Activated naive CD8-positive, alpha-beta T cell treated with anti-CD3 and anti-CD28 coated beads for 36 hours (primary cell): Measurements from ENCODE around the gene ESRRB. TPM values are rescaled to one million over a fixed set of nuclear protein-coding genes. Genes with fewer than 3 reads are reported as not detected.

ENCODE experiments used
- DNase-seq: peaks from one replicate; pipeline ENCODE4 v3.0.0; 2021
- H3K27ac Mint-ChIP-seq: one replicate; pipeline ENCODE4 v1.8.0; 2022; ENCODE audit warnings: mild to moderate bottlenecking, moderate library complexity, mixed read lengths
- H3K27me3 Mint-ChIP-seq: one replicate; pipeline ENCODE4 v1.8.0; 2022; ENCODE audit warnings: mild to moderate bottlenecking, mixed read lengths
- H3K36me3 Mint-ChIP-seq: one replicate; pipeline ENCODE4 v1.8.0; 2021; ENCODE audit warnings: mild to moderate bottlenecking, mixed read lengths
- H3K4me1 Mint-ChIP-seq: one replicate; pipeline ENCODE4 v1.8.0; 2021; ENCODE audit warnings: mixed read lengths
- H3K4me3 Mint-ChIP-seq: one replicate; pipeline ENCODE4 v1.8.0; 2022; ENCODE audit warnings: mild to moderate bottlenecking, moderate library complexity, mixed read lengths
- H3K9me3 Mint-ChIP-seq: one replicate; pipeline ENCODE4 v1.8.0; 2022; ENCODE audit warnings: mixed read lengths
- total RNA-seq, 2 experiments: library from RNA; stranded (reverse); gene quantifications; one replicate each; pipeline ENCODE4 v1.2.3, GENCODE V29; 2021

Gene ESRRB
- total RNA-seq, 2 experiments from 2014 or later, result not detected

DNA sequence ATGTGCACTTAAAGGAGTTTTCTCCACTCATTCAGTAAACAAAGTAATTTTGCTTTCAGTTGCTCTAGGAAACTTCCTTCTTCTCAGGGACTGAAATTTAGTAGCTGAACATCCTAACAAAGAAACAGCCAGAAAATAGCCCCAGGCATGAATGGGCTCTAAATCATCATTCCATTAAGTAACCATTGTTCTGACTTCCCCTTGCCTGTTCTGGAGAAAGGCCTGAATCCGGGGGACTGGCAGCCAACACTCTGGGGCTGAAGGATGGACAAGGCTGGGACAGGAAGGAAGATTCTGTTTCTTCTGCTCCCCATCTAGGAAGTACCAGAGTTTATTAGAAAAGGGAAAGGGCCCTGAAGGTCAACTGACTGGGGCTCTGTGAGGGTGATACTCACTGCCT, 104.5 kb downstream of the ESRRB start:
- Mint-ChIP-seq H3K27me3 (no peaks in the 10 kb centered on the region), H3K36me3 (no peaks in the 10 kb centered on the region), H3K4me3 (no peak overlapping the region), H3K27ac (no peak overlapping the region), H3K9me3 (no peaks in the 10 kb centered on the region), H3K4me1 (no peaks in the 10 kb centered on the region)
- no peak for DNase-seq

DNA sequence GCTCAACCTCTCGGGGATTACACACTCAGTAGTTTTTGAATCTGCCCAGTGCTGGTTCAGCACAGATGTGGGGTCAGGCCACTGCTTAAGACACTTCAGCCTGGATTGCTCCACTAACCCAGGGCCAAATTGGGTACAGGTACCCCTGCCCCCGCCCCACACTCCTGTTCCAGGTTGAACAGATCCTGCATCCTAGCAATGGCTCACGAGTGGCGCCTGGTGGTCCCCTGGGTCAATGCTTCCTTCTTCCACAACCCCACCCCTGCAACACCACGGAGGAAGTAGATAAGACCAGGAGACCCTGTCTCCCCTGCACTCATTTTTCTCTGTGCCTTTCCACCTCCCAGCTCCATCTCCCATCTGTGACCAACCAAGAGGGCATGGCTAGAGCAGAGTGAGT, 108.4 kb downstream of the ESRRB start:
- H3K9me3 Mint-ChIP-seq, result no peaks in the 10 kb centered on the region

DNA sequence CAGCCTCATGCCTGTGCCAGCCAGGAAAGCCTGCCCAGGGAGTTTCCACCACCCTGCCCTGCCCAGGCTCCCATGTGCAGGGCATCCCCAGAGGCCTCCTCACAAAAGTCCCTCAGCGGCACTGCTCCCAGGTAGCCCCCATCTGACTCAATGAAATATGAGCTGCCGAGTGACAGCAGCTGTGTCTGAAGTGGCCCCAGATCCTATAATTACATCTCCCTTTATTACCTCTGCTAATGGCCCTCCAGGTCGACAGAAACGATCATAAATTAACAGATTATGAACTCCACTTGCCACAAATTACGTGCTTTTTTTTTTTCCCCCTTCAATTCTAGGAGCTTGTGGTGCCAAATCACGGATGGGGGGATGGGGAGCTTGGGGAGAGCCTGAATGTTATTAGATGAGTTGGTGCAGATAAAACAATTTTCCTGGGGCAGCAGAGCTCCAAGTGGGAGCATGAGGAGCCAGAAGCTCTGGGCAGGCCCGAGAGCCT, 110.4 kb downstream of the ESRRB start:
- Mint-ChIP-seq H3K9me3 (no peaks in the 10 kb centered on the region), H3K27ac (no peak overlapping the region), H3K4me3 (no peak overlapping the region), H3K4me1 (no peaks in the 10 kb centered on the region), H3K36me3 (no peaks in the 10 kb centered on the region), H3K27me3 (no peaks in the 10 kb centered on the region)
- no peak for DNase-seq

More for the DNA sequence above, 108.4 kb downstream of the ESRRB start:
- Mint-ChIP-seq H3K27me3 (no peaks in the 10 kb centered on the region), H3K36me3 (no peaks in the 10 kb centered on the region), H3K27ac (no peak overlapping the region), H3K4me1 (no peaks in the 10 kb centered on the region), H3K4me3 (no peak overlapping the region)
- DNase-seq, result no peak

DNA sequence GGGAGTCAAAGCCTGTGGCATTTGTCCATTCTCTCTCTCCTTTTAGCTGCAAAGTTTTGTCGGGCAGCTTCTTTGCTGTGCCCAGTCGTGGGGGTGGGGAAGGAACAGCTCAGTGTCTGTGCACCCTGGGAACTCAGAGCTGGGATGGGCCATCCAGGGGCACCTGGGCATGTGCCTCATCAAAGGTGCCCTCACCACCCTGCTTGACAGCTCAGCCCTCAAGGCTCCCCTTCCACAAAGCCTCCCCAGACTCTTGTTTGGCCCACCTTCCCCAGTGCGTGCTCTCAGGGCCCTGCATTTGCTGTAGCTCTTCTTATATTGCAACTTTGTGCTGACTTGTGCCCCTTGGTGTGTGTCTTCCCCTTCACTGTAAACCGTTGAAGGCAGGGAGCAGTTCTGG, 112.6 kb downstream of the ESRRB start:
- no peak overlapping the region for H3K27ac Mint-ChIP-seq
- H3K9me3 Mint-ChIP-seq, result no peaks in the 10 kb centered on the region
- no peak overlapping the region for H3K4me3 Mint-ChIP-seq
- H3K36me3 Mint-ChIP-seq, result no peaks in the 10 kb centered on the region
- no peaks in the 10 kb centered on the region for H3K4me1 Mint-ChIP-seq
- no peak for DNase-seq
- H3K27me3 Mint-ChIP-seq, result no peaks in the 10 kb centered on the region

DNA sequence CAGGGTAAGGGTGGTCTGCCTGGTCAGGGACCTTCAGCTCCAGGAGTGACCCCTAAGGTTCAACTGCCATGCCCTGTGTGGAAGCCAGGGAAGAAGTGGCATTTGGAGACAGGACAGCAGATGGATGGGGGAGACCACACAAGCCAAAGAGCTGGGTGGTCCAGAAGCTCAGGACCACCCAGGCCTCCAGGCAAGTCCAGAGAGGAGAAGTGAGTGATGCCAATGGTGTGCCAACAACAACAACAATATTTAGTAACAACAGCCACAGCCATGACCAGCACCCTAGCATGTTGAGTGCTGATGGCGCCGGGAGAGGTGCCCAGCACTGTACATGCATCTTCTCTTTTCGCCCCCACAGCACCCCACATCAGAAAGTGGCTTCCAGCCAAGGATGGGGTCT, 113.7 kb downstream of the ESRRB start:
- no peaks in the 10 kb centered on the region for H3K9me3 Mint-ChIP-seq

DNA sequence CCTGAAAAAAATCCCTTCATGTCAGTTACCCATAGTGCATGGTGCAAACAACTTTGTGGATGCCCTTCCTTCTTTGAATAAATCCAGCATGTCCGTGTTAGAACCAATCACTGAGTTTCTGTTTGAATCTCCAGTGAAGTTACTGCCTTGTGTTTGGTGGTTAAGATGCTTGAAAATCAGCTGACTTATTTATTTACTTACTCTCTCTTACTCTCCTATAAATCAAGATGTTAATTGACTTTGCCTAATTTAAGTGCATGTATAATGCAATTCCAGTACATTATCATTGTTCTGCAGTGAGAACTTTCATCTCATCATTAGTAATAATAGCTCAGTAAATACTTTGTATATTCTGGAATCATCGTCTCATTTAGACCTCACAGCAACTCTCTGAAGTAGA, 114.2 kb downstream of the ESRRB start:
- DNase-seq, result no peak
- Mint-ChIP-seq H3K36me3 (no peaks in the 10 kb centered on the region), H3K9me3 (no peaks in the 10 kb centered on the region), H3K4me3 (no peak overlapping the region), H3K27me3 (no peaks in the 10 kb centered on the region), H3K4me1 (no peaks in the 10 kb centered on the region), H3K27ac (no peak overlapping the region)

More for the DNA sequence above, 113.7 kb downstream of the ESRRB start:
- H3K27me3 Mint-ChIP-seq, result no peaks in the 10 kb centered on the region
- H3K27ac Mint-ChIP-seq, result no peak overlapping the region
- no peak for DNase-seq
- no peaks in the 10 kb centered on the region for H3K4me1 Mint-ChIP-seq
- H3K36me3 Mint-ChIP-seq, result no peaks in the 10 kb centered on the region
- H3K4me3 Mint-ChIP-seq, result no peak overlapping the region

DNA sequence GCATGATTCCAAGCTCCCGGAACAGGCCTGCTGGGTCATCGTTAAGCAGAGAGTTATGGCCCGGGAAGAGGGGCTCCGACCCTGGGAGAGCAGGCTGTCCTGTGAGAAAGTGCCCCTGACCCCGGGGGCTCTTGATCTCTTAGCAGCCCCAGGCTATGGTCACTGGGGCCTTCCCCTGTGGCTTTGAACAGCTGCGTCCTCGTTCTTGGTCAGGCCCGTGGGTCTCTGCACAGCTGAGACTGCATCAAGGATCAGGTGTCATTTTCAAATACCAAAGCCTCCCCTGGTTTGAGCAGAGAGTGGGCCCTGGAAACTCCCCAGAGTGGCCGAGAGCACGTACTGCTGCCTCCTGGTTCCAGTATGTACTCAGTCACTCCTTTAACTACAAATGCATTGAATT, 114.8 kb downstream of the ESRRB start:
- no peak overlapping the region for H3K27ac Mint-ChIP-seq
- H3K36me3 Mint-ChIP-seq, result no peaks in the 10 kb centered on the region
- no peaks in the 10 kb centered on the region for H3K4me1 Mint-ChIP-seq
- no peak for DNase-seq
- H3K4me3 Mint-ChIP-seq, result no peak overlapping the region
- no peaks in the 10 kb centered on the region for H3K27me3 Mint-ChIP-seq
- H3K9me3 Mint-ChIP-seq, result no peaks in the 10 kb centered on the region

DNA sequence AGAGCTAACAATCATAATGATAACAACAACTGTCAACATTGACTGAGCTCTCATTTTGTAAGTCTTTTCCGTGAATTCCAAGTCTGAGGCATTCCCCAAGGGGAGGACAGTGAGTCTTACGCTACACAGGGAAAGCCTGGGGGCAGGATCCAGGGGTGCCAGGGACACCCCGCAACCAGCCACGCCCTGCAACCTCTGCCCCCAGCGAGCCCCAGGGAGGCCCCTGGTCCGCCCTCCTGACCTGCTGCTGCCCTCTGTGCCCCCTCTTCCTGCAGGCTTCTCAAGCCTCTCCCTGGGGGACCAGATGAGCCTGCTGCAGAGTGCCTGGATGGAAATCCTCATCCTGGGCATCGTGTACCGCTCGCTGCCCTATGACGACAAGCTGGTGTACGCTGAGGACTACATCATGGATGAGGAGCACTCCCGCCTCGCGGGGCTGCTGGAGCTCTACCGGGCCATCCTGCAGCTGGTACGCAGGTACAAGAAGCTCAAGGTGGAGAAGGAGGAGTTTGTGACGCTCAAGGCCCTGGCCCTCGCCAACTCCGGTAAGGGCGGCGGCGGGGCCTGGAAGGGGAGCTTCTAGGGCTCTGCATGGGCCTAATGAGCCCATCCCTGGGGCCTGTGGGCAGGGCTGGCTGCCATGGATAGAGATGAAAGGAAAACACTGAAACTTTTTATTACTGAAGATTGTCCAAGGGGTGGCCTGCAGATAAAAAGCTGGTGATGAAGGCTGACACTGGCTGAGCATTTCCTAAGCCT, 115.4 kb downstream of the ESRRB start:
- H3K27me3 Mint-ChIP-seq, result no peaks in the 10 kb centered on the region
- no peak overlapping the region for H3K4me3 Mint-ChIP-seq
- H3K9me3 Mint-ChIP-seq, result no peaks in the 10 kb centered on the region
- DNase-seq, result no peak
- peak overlapping the region; percentile 12 for H3K27ac Mint-ChIP-seq
- H3K36me3 Mint-ChIP-seq, result no peaks in the 10 kb centered on the region
- H3K4me1 Mint-ChIP-seq, result no peaks in the 10 kb centered on the region

DNA sequence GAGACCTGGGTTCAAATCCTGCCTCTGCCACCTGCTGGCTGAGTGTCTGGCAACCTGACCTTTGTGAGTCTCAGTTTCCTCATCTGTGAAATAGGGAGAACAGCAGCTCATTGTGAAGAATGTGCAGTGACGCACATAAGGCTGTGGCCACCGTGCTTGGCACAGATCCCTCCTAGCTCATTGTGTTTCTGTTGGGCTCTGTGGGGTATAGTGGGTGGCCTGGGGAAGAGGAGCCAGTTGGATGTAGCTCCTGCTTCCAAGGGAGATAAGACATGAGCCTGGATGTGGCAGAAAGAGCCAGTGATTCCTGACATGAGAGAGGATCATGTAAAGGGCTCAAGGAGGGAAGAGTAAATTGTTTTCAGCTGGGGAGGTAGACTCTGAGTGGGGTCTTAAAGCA, 120.0 kb downstream of the ESRRB start:
- Mint-ChIP-seq H3K36me3 (no peaks in the 10 kb centered on the region), H3K27me3 (peaks cover 4% of the 10 kb centered on the region), H3K4me3 (no peak overlapping the region), H3K9me3 (no peaks in the 10 kb centered on the region), H3K4me1 (no peaks in the 10 kb centered on the region), H3K27ac (no peak overlapping the region)
- no peak for DNase-seq

DNA sequence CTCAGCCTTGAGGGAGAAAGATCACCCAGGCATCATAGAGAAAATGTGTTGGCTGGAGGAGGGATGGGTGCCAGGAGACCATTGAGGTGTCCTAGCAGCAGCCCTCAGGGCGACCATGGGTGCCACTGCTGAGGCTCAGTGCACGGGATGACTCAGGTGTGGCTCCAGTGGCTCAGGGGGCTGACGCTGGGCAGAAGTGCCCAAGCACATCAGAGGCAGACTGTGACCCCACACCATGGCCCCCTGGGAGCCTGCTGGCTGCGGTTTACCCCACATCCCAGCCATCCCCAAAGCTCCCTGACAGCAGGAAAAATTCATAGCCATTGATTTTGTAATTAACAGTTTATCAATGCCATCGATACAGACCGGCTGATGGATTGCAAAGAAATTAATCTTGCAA, 120.7 kb downstream of the ESRRB start:
- no peak for DNase-seq
- H3K27ac Mint-ChIP-seq, result no peak overlapping the region
- H3K4me3 Mint-ChIP-seq, result no peak overlapping the region
- H3K36me3 Mint-ChIP-seq, result no peaks in the 10 kb centered on the region
- H3K4me1 Mint-ChIP-seq, result no peaks in the 10 kb centered on the region
- no peaks in the 10 kb centered on the region for H3K9me3 Mint-ChIP-seq
- peaks cover 4% of the 10 kb centered on the region for H3K27me3 Mint-ChIP-seq

DNA sequence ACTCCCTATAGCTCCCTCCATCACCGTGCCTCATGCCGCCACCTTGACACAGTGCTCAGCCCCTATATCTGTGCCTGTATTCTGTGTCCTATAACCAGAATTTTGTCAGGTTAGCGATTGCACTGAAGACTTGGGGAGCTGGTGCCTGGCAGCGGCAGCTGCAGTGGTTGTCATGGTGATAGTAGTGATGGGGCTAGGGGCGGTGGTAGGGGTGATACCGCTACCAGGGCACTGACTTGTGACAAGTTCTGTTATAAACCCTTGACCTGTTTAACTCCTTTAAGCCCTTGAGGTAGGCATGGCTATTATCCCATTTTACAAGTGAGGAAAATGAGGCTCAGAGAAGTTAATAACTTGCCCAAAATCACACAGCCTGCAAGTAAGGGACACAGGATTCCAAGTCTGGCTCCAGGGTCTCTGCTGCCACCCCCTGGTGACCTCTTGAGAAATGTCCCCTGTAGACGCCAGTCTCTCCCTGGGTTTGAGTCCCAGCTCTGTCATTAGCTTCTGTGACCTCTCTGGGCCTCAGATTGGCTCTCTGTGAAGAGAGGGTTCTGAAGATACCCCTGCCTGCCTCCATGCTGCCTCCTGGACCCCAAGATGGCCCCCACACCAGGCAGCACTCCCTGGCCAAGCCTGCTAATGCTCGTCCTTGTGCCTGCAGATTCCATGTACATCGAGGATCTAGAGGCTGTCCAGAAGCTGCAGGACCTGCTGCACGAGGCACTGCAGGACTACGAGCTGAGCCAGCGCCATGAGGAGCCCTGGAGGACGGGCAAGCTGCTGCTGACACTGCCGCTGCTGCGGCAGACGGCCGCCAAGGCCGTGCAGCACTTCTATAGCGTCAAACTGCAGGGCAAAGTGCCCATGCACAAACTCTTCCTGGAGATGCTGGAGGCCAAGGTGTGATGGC, 121.9 kb downstream of the ESRRB start:
- Mint-ChIP-seq H3K4me3 (no peak overlapping the region), H3K27me3 (peaks cover 4% of the 10 kb centered on the region), H3K4me1 (no peaks in the 10 kb centered on the region), H3K27ac (no peak overlapping the region), H3K36me3 (no peaks in the 10 kb centered on the region), H3K9me3 (no peaks in the 10 kb centered on the region)
- no peak for DNase-seq

DNA sequence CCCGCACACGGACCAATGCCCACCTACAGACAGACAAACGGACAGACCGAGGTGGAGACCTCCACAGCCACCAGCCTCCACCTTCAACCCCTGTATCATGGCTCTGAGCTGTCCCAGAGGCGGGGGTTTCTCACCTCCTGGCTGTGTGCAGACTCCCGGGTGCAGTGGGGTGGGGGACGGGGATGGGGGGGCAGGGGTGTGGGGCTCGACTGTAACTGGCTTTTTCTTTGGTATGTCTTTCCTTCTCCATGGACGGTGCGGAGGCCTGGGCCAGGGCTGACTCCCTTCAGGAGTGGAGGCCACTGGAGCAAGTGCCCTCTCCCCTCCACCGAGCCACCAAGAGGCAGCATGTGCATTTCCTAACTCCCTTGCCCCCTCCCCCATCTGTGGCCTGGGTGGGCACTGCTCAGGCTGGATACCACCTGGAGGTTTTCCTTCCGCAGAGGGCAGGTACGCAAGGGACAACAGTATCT, 122.6 kb downstream of the ESRRB start:
- DNase-seq, result no peak
- Mint-ChIP-seq H3K4me3 (no peak overlapping the region), H3K27me3 (peaks cover 4% of the 10 kb centered on the region), H3K36me3 (no peaks in the 10 kb centered on the region), H3K27ac (no peak overlapping the region), H3K4me1 (no peaks in the 10 kb centered on the region), H3K9me3 (no peaks in the 10 kb centered on the region)

DNA sequence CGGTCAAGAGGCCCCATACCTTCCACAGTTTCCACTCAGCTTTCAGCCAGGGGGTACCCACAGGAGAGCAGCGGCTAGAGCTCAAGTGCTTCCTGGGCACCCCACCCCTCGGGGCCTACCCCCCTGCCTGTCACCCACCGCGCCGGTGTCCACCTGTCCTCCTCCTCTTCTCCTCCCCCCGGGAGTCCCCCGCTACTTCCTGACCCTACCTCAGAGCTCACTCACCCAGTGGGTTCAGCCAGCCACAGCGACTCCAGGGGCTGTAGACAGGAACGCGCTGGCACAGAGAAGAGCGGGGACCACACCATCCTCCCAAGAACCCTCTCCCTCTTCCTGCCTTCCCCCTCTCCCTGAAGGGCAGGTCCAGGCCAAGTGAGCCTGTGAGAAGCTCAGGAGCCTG, 123.0 kb downstream of the ESRRB start:
- no peaks in the 10 kb centered on the region for H3K4me1 Mint-ChIP-seq
- no peak for DNase-seq
- H3K36me3 Mint-ChIP-seq, result no peaks in the 10 kb centered on the region
- H3K9me3 Mint-ChIP-seq, result no peaks in the 10 kb centered on the region
- no peak overlapping the region for H3K4me3 Mint-ChIP-seq
- peaks cover 4% of the 10 kb centered on the region for H3K27me3 Mint-ChIP-seq
- H3K27ac Mint-ChIP-seq, result no peak overlapping the region

DNA sequence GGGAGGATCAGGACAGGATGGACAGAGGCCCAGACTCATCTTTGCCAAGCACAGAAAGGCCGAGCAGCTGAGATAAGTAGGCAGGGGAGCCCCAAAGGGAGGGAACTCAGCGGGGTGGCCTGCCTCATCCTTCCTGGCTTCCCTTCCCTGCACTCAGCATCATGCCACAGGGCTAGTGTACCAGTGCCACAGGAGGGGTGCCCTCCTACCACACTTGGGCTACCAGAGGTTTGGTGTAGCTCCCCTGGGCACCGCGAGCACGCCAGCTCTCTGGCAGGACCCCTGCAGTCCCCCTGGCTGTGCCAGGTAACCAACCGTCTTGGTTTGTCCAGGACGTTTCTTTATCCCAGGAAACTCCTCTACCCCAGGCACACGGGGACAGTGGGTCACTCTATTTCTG, 123.5 kb downstream of the ESRRB start:
- H3K36me3 Mint-ChIP-seq, result no peaks in the 10 kb centered on the region
- H3K4me3 Mint-ChIP-seq, result no peak overlapping the region
- no peak overlapping the region for H3K27ac Mint-ChIP-seq
- no peaks in the 10 kb centered on the region for H3K4me1 Mint-ChIP-seq
- peaks cover 4% of the 10 kb centered on the region for H3K27me3 Mint-ChIP-seq
- no peak for DNase-seq
- no peaks in the 10 kb centered on the region for H3K9me3 Mint-ChIP-seq

DNA sequence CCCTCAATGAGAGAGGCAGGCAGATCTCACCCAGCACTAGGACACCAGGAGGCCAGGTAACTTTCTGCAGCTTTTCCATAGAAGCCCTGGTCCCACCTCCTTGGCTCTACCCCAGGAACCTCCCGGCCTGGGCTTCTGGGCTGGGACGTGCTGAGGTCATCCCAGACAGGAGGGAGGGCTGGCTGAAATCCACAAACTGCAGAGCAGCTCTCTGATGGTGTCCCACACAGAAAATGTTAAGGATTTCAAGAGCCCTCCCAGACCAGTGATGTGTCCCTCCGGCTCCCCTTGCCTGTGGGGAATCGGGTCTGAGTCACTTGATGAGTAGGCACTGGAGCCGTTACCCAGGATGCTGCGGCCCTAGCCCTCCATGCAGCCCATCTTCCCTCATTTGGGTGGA, 124.1 kb downstream of the ESRRB start:
- DNase-seq, result no peak
- Mint-ChIP-seq H3K9me3 (no peaks in the 10 kb centered on the region), H3K27ac (no peak overlapping the region), H3K4me3 (no peak overlapping the region), H3K4me1 (no peaks in the 10 kb centered on the region), H3K27me3 (peaks cover 4% of the 10 kb centered on the region), H3K36me3 (no peaks in the 10 kb centered on the region)
